Ectodermal cell (in vitro differentiated cells): ENCODE results near the gene COLQ.

ENCODE experiments used
- H3K27ac ChIP-seq: 2 replicates; pipeline ENCODE4 v1.7.0; 2013; ENCODE audit warnings: mild to moderate bottlenecking, low read depth, low read length; ENCODE audit not compliant: insufficient read depth, poor library complexity, severe bottlenecking
- H3K27me3 ChIP-seq: 2 replicates; pipeline ENCODE4 v1.7.0; 2013; ENCODE audit warnings: mild to moderate bottlenecking, low read length; ENCODE audit not compliant: insufficient read depth, control insufficient read depth, poor library complexity, severe bottlenecking
- H3K36me3 ChIP-seq: one replicate; pipeline ENCODE4 v1.7.0; 2013; ENCODE audit warnings: low read length; ENCODE audit not compliant: control insufficient read depth, insufficient read depth
- H3K4me1 ChIP-seq: one replicate; pipeline ENCODE4 v1.7.0; 2013; ENCODE audit warnings: low read length; ENCODE audit not compliant: control insufficient read depth, insufficient read depth
- H3K4me3 ChIP-seq: 2 replicates; pipeline ENCODE4 v1.7.0; 2013; ENCODE audit warnings: low read depth, low read length, control low read depth; ENCODE audit not compliant: insufficient read depth
- H3K9me3 ChIP-seq: 2 replicates; pipeline ENCODE4 v1.7.0; 2013; ENCODE audit warnings: mild to moderate bottlenecking, low read length, moderate library complexity; ENCODE audit not compliant: control insufficient read depth
- WGBS, 2 experiments: methylation state at CpG; one replicate each; pipeline ENCODE4 v1.1.7; 2013; ENCODE audit warnings: missing lambda C conversion rate in 2 of 2; 5-methylcytosine and 5-hydroxymethylcytosine counted together

The COLQ gene

DNA sequence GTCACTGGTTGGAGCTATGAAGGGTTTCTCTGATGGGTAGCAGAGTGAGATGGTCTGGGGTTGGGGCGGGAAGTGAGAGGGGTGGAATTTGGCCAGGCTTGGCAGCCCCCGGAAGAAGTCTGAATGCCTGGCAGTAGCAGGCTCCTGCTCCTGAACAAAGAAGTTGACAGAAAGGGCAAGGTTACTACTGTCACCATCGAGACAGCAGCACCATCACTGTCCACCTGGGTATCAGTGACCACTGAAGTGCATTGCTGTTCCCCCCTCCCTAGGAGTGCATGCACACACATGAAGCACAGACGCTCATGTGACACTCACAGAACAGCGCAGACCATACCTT, 42.9 kb downstream of the COLQ start:
- H3K4me1 ChIP-seq: no peaks in the 10 kb centered on the region
- 93 to 96% methylated on average over 5 of the region's 5 CpGs for WGBS, 2 experiments
- no peaks in the 10 kb centered on the region for H3K9me3 ChIP-seq
- H3K27me3 ChIP-seq: no peaks in the 10 kb centered on the region
- H3K4me3 ChIP-seq: no peak overlapping the region
- no peaks in the 10 kb centered on the region for H3K36me3 ChIP-seq
- H3K27ac ChIP-seq: no peak overlapping the region

DNA sequence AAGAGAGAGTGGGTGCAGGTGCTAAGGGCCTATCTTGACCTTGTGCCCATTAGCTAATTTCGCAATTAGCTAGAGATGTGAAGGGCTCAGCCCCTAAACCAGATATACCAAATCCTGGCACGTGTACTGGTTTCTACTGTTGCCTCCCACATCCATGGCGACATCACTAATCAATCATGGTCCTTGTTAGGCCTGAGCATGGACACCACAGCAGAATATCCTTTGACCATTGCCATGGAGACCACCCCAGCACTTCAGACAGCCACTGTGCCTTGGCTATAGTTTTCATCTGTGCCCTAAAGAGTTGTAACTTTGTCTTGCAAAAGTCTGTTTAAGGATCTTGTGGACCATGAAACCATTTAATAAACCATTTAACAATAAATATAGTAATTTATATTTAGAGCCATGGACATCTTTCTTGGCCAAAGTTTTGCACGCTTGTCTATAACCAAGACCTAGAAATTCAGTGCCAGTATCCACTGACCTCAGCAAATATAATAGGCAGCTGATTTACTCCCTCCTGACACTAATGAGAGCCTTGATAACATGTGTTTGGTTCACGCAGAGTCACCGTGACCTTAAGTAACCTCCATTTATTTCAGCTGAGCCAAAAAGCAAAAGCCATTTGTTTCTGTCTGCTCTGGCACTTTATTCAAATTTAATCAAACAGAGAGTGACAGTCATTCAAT, 43.4 kb downstream of the COLQ start:
- no peaks in the 10 kb centered on the region for H3K9me3 ChIP-seq
- H3K4me1 ChIP-seq: no peaks in the 10 kb centered on the region
- no peaks in the 10 kb centered on the region for H3K27me3 ChIP-seq
- WGBS, 2 experiments: 88 to 91% methylated on average over 5 of the region's 6 CpGs
- no peaks in the 10 kb centered on the region for H3K36me3 ChIP-seq
- no peak overlapping the region for H3K27ac ChIP-seq
- no peak overlapping the region for H3K4me3 ChIP-seq

DNA sequence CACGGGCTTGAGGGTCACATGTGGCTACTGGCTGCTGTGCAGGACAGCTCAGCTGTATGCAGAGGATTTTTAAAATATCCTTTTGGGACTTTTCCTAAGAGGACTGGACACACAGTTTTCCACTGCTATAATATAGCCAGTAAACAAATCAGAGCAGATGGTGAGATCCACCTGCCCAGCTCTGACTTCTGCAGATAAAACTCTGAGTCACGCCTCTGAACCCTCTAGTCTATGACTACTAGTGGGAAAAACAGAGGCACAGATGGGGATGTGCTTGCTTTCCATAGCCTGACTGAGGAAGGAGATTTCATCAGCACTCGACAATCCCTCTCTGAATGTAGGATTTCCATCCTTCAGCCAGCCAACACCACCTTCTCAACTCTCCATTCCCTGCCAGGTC, 45.1 kb downstream of the COLQ start:
- no peak overlapping the region for H3K27ac ChIP-seq

DNA sequence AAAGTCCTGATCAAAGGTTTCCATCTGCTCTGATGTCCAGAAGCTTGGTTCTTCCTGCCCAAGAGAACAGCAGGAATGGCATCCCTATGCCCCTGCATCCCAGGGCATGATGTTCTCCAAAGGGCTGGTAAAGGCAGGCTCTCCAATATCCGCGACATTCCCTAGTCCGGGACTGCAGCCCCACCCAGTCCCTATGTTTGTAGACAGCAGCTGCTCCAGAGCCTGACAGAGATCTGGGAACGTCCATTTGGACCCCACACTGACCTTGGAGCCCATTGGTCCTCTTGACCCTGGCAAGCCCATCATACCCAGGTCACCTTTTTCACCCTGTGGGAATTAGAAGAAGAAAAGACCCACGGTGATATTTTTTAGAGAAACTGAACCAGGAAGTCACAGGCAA, 46.3 kb downstream of the COLQ start:
- WGBS, 2 experiments: 56% methylated on average over 5 of the region's 5 CpGs
- Histone ChIP-seq H3K9me3 (no peaks in the 10 kb centered on the region), H3K4me1 (no peaks in the 10 kb centered on the region), H3K27me3 (no peaks in the 10 kb centered on the region), H3K27ac (no peak overlapping the region), H3K36me3 (no peaks in the 10 kb centered on the region), H3K4me3 (no peak overlapping the region)

More for the DNA sequence above, 45.1 kb downstream of the COLQ start:
- Histone ChIP-seq H3K27me3 (no peaks in the 10 kb centered on the region), H3K36me3 (no peaks in the 10 kb centered on the region), H3K4me3 (no peak overlapping the region), H3K9me3 (no peaks in the 10 kb centered on the region), H3K4me1 (no peaks in the 10 kb centered on the region)
- 84 to 90% methylated on average over 3 of the region's 3 CpGs for WGBS, 2 experiments

DNA sequence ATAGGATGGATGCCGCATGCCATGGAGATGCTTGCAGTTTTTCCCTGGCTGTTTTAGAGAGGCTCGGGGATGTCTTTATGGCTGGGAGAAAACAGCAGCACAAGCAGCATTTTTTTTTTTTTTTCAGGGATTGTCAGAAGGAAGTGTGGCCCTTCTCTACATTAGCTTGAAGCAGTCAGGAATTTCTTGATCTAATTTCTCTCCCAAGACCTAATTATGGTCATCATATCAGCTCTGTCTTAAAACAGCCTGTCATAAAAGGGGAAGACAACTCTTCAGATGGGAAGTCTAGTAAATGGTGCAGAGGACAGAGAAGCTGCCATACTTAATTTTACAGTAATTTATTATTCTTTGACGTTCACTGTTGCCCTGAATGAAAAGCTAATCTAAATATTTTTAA, 49.6 kb downstream of the COLQ start:
- H3K27me3 ChIP-seq: no peaks in the 10 kb centered on the region
- no peak overlapping the region for H3K4me3 ChIP-seq
- 94 to 95% methylated on average over 2 of the region's 3 CpGs for WGBS, 2 experiments
- no peak overlapping the region for H3K27ac ChIP-seq
- H3K4me1 ChIP-seq: no peaks in the 10 kb centered on the region
- H3K36me3 ChIP-seq: no peaks in the 10 kb centered on the region
- H3K9me3 ChIP-seq: no peaks in the 10 kb centered on the region

DNA sequence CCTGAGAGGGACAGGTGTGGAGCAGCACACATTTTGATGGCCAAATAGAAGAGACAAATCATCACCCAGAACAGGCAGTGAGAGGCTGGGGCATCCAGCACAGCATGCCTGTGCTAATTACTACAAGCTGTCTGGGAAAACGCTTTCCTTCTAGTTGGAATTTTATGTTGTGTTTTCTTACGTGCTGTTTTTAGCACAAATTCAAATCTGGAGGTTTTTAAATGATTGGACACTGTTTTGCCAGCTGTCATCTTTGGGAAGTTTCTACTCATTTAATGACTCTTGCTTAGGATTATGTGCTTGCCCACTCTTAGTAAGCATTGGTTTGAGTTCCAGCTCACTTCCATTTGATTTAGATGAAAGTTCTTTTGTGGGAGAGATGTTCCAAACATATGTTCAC, 50.7 kb downstream of the COLQ start:
- Histone ChIP-seq H3K27me3 (no peaks in the 10 kb centered on the region), H3K36me3 (no peaks in the 10 kb centered on the region), H3K4me1 (no peaks in the 10 kb centered on the region), H3K9me3 (no peaks in the 10 kb centered on the region), H3K27ac (no peak overlapping the region), H3K4me3 (no peak overlapping the region)
- 93 to 94% methylated on average over 2 of the region's 2 CpGs for WGBS, 2 experiments

DNA sequence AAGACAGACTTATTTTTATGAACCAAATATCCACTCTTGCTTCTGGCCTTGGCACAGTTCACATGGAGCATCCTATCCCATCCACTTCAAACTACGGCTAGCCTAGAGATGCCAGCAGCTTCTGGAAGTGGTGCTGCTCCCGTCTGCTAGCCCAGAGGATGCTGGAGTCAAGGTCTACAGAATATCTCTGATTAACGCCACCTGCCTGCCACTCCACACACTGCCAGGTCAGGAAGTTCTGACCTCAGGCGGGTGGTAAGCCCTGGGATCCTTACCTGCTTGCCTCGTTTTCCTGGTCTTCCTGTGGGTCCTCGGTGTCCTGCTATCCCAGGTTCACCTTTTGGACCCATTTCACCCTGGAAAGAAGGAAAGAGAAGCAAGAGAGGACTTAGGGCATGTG, 51.2 kb downstream of the COLQ start:
- no peaks in the 10 kb centered on the region for H3K4me1 ChIP-seq
- no peaks in the 10 kb centered on the region for H3K36me3 ChIP-seq
- no peak overlapping the region for H3K27ac ChIP-seq
- H3K9me3 ChIP-seq: no peaks in the 10 kb centered on the region
- H3K27me3 ChIP-seq: no peaks in the 10 kb centered on the region
- 68 to 70% methylated on average over 6 of the region's 6 CpGs for WGBS, 2 experiments
- H3K4me3 ChIP-seq: no peak overlapping the region

DNA sequence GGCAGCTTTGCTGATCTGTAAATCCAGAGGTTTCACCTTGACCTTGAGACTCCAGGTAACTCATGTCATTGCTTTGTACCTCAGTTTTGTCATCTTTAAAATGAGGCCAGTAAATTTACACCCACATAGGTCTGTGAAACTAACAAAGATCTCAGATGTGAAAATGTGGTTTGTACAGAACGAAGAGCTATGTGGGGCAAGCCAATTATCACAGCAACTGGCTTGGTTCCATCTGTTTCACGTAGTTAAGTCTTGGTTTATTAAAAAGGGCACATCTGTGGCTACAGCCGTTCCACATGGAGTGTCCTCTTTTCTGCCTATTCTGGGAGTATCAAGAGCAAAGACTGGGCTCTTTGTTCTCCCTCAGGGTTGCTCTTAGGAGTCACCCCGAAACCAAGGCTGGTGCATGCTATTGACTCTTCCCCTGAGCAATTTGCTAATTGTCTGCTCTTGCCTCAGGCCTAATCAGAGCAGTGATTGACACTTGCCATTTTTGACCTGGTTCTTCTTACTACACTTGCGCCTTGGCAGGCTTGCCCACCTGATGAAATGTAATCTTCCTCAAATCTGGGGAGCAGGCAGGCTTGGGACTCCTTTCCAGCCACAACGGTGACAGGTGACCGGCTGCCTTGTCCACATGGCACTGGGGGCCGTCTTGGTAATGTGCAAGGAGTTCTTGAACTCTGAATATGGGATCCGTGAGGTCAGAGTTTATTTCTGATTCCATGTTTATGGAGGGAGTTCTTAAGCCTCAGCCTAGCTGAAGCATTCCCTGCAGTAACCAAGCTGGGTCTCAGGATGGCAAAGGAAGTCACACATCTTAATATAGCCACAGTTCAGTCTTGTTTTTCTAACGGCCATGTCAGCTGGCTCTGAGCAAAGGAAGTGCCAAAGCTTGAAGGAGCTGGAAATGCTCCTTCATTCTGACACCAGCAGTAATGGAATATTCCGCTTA, 54.0 kb downstream of the COLQ start:
- Histone ChIP-seq H3K9me3 (no peaks in the 10 kb centered on the region), H3K27me3 (no peaks in the 10 kb centered on the region), H3K36me3 (no peaks in the 10 kb centered on the region), H3K4me3 (no peak overlapping the region), H3K27ac (no peak overlapping the region), H3K4me1 (no peaks in the 10 kb centered on the region)
- WGBS, 2 experiments: 92 to 95% methylated on average over 11 of the region's 11 CpGs

DNA sequence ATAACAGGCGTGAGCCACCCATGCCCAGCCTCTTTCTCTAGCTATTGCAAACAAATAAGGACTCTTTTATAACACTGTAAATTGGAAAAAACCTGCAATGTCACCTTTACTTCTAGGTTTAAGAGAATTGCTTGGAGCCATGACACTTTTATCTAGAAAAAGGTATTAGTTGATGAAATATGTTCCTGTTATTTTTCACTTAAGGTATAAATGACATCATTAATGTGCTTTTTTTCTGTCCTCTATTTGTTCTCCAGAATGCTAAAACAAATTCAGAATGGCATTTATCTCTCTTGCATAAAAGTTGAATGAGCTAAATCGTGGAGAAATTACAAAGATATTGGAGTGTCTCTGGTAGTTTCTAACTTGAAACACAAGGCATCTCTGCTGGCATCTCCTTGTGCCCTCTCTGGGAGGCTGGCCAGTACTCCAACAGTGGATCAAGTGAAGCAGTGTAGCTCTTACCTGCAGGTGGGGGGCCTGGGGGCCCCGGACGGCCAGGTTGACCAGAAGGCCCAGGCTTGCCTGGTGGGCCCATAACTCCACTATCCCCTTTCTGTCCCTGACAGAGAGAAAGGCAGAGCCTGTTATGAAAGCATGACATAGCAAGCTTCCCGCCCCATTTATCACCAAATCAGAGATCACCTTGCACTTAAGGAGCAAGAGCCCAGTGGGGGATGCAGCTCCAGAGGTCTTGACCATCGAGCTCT, 55.5 kb downstream of the COLQ start:
- Histone ChIP-seq H3K36me3 (no peaks in the 10 kb centered on the region), H3K4me1 (no peaks in the 10 kb centered on the region), H3K27me3 (no peaks in the 10 kb centered on the region), H3K9me3 (no peaks in the 10 kb centered on the region), H3K4me3 (no peak overlapping the region), H3K27ac (no peak overlapping the region)
- 95 to 97% methylated on average over 6 of the region's 6 CpGs for WGBS, 2 experiments

DNA sequence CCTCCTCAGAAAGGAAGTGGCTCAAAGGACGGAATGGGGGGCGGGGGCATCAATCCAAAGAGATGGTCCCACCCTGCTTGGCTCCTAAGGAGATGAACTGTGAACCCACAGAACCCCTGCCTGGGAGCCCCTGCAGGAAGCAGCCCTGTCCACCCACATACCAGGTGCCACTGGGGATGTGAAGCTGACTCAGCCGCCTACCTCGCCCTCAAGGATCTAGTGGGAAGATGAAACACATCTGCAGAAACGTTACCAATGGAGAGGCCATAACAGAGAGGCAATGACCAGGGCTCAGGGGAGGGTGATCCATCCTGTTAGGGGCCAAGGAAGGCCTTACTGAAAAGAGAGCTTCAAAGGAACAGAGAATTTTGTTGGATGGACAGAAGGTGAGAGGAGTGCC, 59.1 kb downstream of the COLQ start:
- H3K9me3 ChIP-seq: no peaks in the 10 kb centered on the region
- H3K4me1 ChIP-seq: no peaks in the 10 kb centered on the region
- no peak overlapping the region for H3K27ac ChIP-seq
- 92 to 93% methylated on average over 5 of the region's 5 CpGs for WGBS, 2 experiments
- no peaks in the 10 kb centered on the region for H3K36me3 ChIP-seq
- H3K27me3 ChIP-seq: no peaks in the 10 kb centered on the region
- H3K4me3 ChIP-seq: no peak overlapping the region
